ENCODE measurements around the gene CERS5. TPM values are rescaled to one million over a fixed set of nuclear protein-coding genes. Genes with fewer than 3 reads are reported as not detected.

CERS5 gene
- total RNA-seq, 2 experiments from 2014 or later, result 27.6 to 36.9 TPM

DNA sequence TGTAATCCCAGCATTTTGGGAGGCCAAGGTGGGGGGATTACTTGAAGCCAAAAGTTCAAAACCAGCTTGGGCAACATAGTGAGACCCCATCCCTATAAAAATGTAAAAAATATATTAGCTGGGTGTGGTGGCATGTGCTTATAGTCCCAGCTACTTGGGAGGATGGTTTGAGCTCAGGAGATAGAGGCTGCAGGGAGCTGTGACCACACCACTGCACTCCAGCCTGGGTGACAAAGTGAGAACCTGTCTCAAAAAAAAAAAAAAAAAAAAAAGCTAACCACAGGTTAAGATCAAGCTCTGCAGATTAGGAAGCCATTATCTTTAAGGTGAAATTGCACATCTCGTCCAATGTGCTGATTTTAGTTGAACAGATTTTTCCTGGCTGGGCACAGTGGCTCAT is 23.7 kb upstream of the CERS5 start:
- Histone ChIP-seq H3K9me2 (ENCODE audit: insufficient read depth, low read length) (no peaks in the 10 kb centered on the region), H3K27ac (ENCODE audit: low read depth, low read length, poor library complexity, severe bottlenecking) (no peak overlapping the region), H3K4me3 (ENCODE audit: low read depth, low read length, poor library complexity, severe bottlenecking) (no peak overlapping the region), H2AFZ (ENCODE audit: low read length) (no peak overlapping the region), H3K36me3 (ENCODE audit: insufficient read depth, low read length) (peaks cover 20% of the 10 kb centered on the region), H3K4me1 (ENCODE audit: insufficient read depth, low read length, poor library complexity, severe bottlenecking) (no peaks in the 10 kb centered on the region), H3K9me3 (ENCODE audit: low read length) (no peaks in the 10 kb centered on the region), H3K4me2 (ENCODE audit: low read length) (no peak overlapping the region), H3K79me2 (ENCODE audit: insufficient read depth, low read depth, low read length) (no peaks in the 10 kb centered on the region), H4K20me1 (ENCODE audit: insufficient read depth, low read length) (no peaks in the 10 kb centered on the region)
- ChIA-PET POLR2A (interaction anchor here (0.5 to 1.2 kb wide), 5 partner anchors 15 to 1873 kb away, joined by 3 to 8 read pairs (median 4); no protein-coding TSS in a partner anchor), CTCF (ENCODE audit: unreplicated experiment) (no interaction called here)
- TF ChIP-seq EZH2phosphoT487 (IDR thresholded peaks at IDR 0.05; ENCODE audit: borderline replicate concordance, low read depth, low read length), result no peak
- TF ChIP-seq, protein P1, sequence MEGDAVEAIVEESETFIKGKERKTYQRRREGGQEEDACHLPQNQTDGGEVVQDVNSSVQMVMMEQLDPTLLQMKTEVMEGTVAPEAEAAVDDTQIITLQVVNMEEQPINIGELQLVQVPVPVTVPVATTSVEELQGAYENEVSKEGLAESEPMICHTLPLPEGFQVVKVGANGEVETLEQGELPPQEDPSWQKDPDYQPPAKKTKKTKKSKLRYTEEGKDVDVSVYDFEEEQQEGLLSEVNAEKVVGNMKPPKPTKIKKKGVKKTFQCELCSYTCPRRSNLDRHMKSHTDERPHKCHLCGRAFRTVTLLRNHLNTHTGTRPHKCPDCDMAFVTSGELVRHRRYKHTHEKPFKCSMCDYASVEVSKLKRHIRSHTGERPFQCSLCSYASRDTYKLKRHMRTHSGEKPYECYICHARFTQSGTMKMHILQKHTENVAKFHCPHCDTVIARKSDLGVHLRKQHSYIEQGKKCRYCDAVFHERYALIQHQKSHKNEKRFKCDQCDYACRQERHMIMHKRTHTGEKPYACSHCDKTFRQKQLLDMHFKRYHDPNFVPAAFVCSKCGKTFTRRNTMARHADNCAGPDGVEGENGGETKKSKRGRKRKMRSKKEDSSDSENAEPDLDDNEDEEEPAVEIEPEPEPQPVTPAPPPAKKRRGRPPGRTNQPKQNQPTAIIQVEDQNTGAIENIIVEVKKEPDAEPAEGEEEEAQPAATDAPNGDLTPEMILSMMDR (conservative IDR thresholded peaks at IDR 0.05; ENCODE audit: low read length), result no peak
- intact Hi-C loops (cut with micrococcal nuclease; ENCODE audit: unreplicated experiment), result no loop called here
- DNase-seq (ENCODE audit: low spot score), result no peak
- BruUV-seq (replicated peaks), result no TSS peak

DNA sequence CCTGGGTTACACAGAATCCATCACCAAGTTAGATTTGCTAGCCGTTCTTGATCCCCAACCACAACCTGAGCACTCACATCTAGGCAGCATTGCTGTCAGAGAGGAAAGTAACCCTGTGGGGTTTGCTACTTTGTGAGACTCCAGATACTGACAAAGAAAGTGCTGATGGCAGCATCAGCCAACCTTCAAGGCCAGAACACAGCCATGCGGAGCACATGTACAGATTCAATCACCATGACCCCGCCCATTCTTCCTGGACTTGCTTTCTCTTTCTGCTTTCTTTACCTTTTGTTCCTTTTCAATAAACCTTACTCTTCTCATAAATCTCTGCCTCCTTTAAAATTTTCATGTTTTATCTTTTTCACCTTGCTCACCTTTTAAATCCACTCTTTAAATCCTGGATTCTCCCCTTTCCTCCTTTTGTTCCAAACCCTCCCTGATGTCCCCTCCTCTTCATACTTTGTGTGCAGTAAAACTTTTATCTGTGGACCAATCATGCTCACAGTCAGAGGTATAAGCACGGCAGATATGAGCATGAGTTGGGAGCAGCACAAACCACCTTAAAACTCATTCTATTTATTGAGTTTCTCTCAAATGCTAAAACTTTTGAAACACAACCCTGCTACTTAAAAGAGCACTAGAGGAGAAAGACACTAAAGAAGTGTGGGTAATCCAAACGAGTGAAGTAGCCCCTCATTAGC is 21.9 kb upstream of the CERS5 start:
- Histone ChIP-seq H3K79me2 (ENCODE audit: insufficient read depth, low read depth, low read length) (no peaks in the 10 kb centered on the region), H3K9me3 (ENCODE audit: low read length) (no peaks in the 10 kb centered on the region), H3K36me3 (ENCODE audit: insufficient read depth, low read length) (peaks cover 18% of the 10 kb centered on the region), H3K27ac (ENCODE audit: low read depth, low read length, poor library complexity, severe bottlenecking) (no peak overlapping the region), H3K4me3 (ENCODE audit: low read depth, low read length, poor library complexity, severe bottlenecking) (no peak overlapping the region), H2AFZ (ENCODE audit: low read length) (0 out of 2 replicates have a peak overlapping the region, but pooled peaks have one; percentile 21), H3K4me2 (ENCODE audit: low read length) (no peak overlapping the region), H3K4me1 (ENCODE audit: insufficient read depth, low read length, poor library complexity, severe bottlenecking) (peaks cover under 1% of the 10 kb centered on the region), H3K9me2 (ENCODE audit: insufficient read depth, low read length) (no peaks in the 10 kb centered on the region), H4K20me1 (ENCODE audit: insufficient read depth, low read length) (no peaks in the 10 kb centered on the region)
- intact Hi-C loops (cut with micrococcal nuclease; ENCODE audit: unreplicated experiment), result no loop called here
- BruUV-seq (replicated peaks), result no TSS peak
- POLR2A ChIA-PET, result interaction anchor here (0.7 kb wide), 1 partner anchor 24 kb away, joined by 3 read pairs; no protein-coding TSS in a partner anchor
- CTCF ChIA-PET (ENCODE audit: unreplicated experiment), result no interaction called here
- TF ChIP-seq EZH2phosphoT487 (IDR thresholded peaks at IDR 0.05; ENCODE audit: borderline replicate concordance, low read depth, low read length), result no peak
- TF ChIP-seq, protein P1 (conservative IDR thresholded peaks at IDR 0.05; ENCODE audit: low read length), result no peak
- DNase-seq (ENCODE audit: low spot score), result peak; percentile 31

DNA sequence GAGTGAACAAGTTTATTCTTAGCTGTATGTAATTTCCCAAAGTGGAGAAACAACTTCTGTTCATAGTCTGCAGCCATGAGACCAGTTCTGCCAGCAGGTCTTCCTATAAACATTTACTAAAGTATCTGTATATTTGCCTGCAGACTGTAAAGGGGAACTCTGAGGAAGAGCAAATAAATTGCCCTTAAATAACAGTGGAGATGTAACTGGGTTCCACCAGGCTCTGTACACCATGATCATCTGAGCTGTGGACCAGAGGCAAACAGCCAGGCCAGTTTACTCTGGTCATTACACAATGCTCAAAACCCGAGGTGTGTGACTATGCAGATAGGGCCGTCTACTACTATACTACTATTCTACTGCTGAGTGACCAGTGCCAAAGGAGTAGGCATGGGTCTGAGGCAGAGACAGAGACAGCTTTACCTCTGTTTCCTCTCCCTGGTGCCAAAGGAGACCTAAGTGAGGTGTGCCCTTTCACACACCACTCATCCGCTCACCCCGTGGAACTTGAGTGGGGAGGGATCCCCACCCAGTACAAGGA is 21.1 kb upstream of the CERS5 start:
- H3K9me2 ChIP-seq (ENCODE audit: insufficient read depth, low read length), result no peaks in the 10 kb centered on the region
- H3K79me2 ChIP-seq (ENCODE audit: insufficient read depth, low read depth, low read length), result no peaks in the 10 kb centered on the region
- H3K36me3 ChIP-seq (ENCODE audit: insufficient read depth, low read length), result peaks cover 18% of the 10 kb centered on the region
- no peaks in the 10 kb centered on the region for H3K9me3 ChIP-seq (ENCODE audit: low read length)
- no peak for DNase-seq (ENCODE audit: low spot score)
- intact Hi-C loops (cut with micrococcal nuclease; ENCODE audit: unreplicated experiment), result no loop called here
- H3K27ac ChIP-seq (ENCODE audit: low read depth, low read length, poor library complexity, severe bottlenecking), result no peak overlapping the region
- no peak overlapping the region for H2AFZ ChIP-seq (ENCODE audit: low read length)
- ChIA-PET POLR2A (interaction anchor here (1.4 kb wide), 1 partner anchor 10 kb away, joined by 3 read pairs; no protein-coding TSS in a partner anchor), CTCF (ENCODE audit: unreplicated experiment) (no interaction called here)
- BruUV-seq (replicated peaks), result no TSS peak
- TF ChIP-seq, protein P1 (conservative IDR thresholded peaks at IDR 0.05; ENCODE audit: low read length), result no peak
- no peak for TF ChIP-seq EZH2phosphoT487 (IDR thresholded peaks at IDR 0.05; ENCODE audit: borderline replicate concordance, low read depth, low read length)
- peaks cover 4% of the 10 kb centered on the region for H3K4me1 ChIP-seq (ENCODE audit: insufficient read depth, low read length, poor library complexity, severe bottlenecking)
- no peaks in the 10 kb centered on the region for H4K20me1 ChIP-seq (ENCODE audit: insufficient read depth, low read length)
- H3K4me2 ChIP-seq (ENCODE audit: low read length), result no peak overlapping the region
- H3K4me3 ChIP-seq (ENCODE audit: low read depth, low read length, poor library complexity, severe bottlenecking), result no peak overlapping the region
